HG02571 (cell line): ENCODE results near the gene PRSS36.
"Not testable (repeated sequence)": the region's sequence is repeated elsewhere in the genome, so short reads cannot be mapped to it uniquely, and the experiment has no call there.

Source experiments
- ATAC-seq: cut with Tn5 transposase; IDR thresholded peaks from one replicate; pipeline ENCODE4 v1.9.1; 2021; ENCODE audit warnings: mild to moderate bottlenecking, moderate library complexity; ENCODE audit not compliant: unreplicated experiment

The PRSS36 gene

GRCh38 chr16:31106509-31107464 lies 43.1 kb downstream of the PRSS36 start:
- ATAC-seq = no peak

GRCh38 chr16:31105677-31106213 lies 44.1 kb downstream of the PRSS36 start:
- peak; percentile 35 for ATAC-seq

GRCh38 chr16:31100876-31101641 lies 48.8 kb downstream of the PRSS36 start:
- ATAC-seq = not testable (repeated sequence)

- no peak for ATAC-seq
These were observed 49.8 kb downstream of the PRSS36 start for GRCh38 chr16:31099860-31100638.

GRCh38 chr16:31094424-31095120 lies 55.3 kb downstream of the PRSS36 start, which contains the start of gene VKORC1:
TSS of gene VKORC1 (minus strand) at chr16:31094797. CDS start at chr16:31094729, 68 bp downstream.
- ATAC-seq = peak; percentile 79

GRCh38 chr16:31094088-31094423 lies 55.8 kb downstream of the PRSS36 start:
- no peak for ATAC-seq

GRCh38 chr16:31093132-31093703 lies 56.6 kb downstream of the PRSS36 start:
- ATAC-seq = no peak

- ATAC-seq = no peak
These were observed 57.5 kb downstream of the PRSS36 start for GRCh38 chr16:31092330-31092729.

GRCh38 chr16:31090540-31090939 lies 59.3 kb downstream of the PRSS36 start:
- no peak for ATAC-seq

GRCh38 chr16:31089199-31089598 lies 60.7 kb downstream of the PRSS36 start:
- ATAC-seq = no peak
